Measurements from ENCODE around the gene RNF222. TPM values are rescaled to one million over a fixed set of nuclear protein-coding genes. Genes with fewer than 3 reads are reported as not detected.

Gene RNF222
- total and polyA plus RNA-seq, 2 of the 4 experiments (the other 2 are of a cell fraction), result not detected

GRCh38 chr17:8391711-8392110 is 5.9 kb downstream of the RNF222 start:
- Histone ChIP-seq H3K9me3 (ENCODE audit: control insufficient read depth, insufficient read depth, low read length) (no peaks in the 10 kb centered on the region), H2BK5ac (ENCODE audit: low read depth, low read length, poor library complexity, severe bottlenecking) (no peak overlapping the region), H4K8ac (ENCODE audit: low read depth in 2 of 2, low read length in 2 of 2) (no peak overlapping the region), H2AK9ac (replicated peaks; ENCODE audit: low read depth, low read length, poor library complexity) (no peak overlapping the region), H3K18ac (ENCODE audit: low read depth, low read length) (no peak overlapping the region), H3K27ac (ENCODE audit: insufficient read depth, low read length) (no peak overlapping the region), H2AK5ac (ENCODE audit: low read depth, low read length) (no peak overlapping the region), H3K9ac (ENCODE audit: low read depth, low read length) (no peak overlapping the region), H3K79me1 (ENCODE audit: low read depth in 1 of 2, low read length in 2 of 2) (peaks cover 0 to 7% of the 10 kb centered on the region in 2 experiments; a peak in 1 of 4 replicates), H2BK15ac (ENCODE audit: low read depth, low read length) (0 out of 3 replicates have a peak overlapping the region, but pooled peaks have one; percentile 3), H4K5ac (ENCODE audit: low read depth, low read length) (no peak overlapping the region), H3K27me3 (ENCODE audit: control insufficient read depth, insufficient read depth, low read length) (peaks cover 12% of the 10 kb centered on the region), H3K56ac (ENCODE audit: extremely low read depth, insufficient read depth, low read length) (no peak overlapping the region), H3K4me1 (ENCODE audit: control insufficient read depth, insufficient read depth, low read length) (peaks cover 6% of the 10 kb centered on the region), H3K4me3 (ENCODE audit: insufficient read depth, low read depth, low read length) (no peak overlapping the region), H3K4me2 (ENCODE audit: low read depth, low read length) (no peak overlapping the region), H4K20me1 (ENCODE audit: insufficient read depth, low read length) (no peaks in the 10 kb centered on the region), H2BK120ac (ENCODE audit: low read depth, low read length) (no peak overlapping the region), H3K23ac (ENCODE audit: low read depth, low read length) (no peak overlapping the region), H4K91ac (ENCODE audit: insufficient read depth, low read depth, low read length) (no peak overlapping the region), H3K36me3 (ENCODE audit: control insufficient read depth, insufficient read depth, low read length) (no peaks in the 10 kb centered on the region), H2BK20ac (ENCODE audit: low read depth, low read length) (no peak overlapping the region), H3K9me1 (ENCODE audit: insufficient read depth, low read length) (no peaks in the 10 kb centered on the region), H2AFZ (replicated peaks; ENCODE audit: low read length, poor library complexity) (peak overlapping the region; percentile 13), H3K4ac (ENCODE audit: low read depth, low read length) (no peak overlapping the region), H3K14ac (replicated peaks; ENCODE audit: low read depth, low read length) (no peak overlapping the region)
- CTCF ChIA-PET, result interaction anchor here (0.6 kb wide), 1 partner anchor 18 kb away, joined by 3 read pairs; no protein-coding TSS in a partner anchor
- peak; percentile 52 for ATAC-seq (ENCODE audit: low read depth)
- intact Hi-C loops (cut with micrococcal nuclease), result no loop called here
- 18% methylated on average over 3 of the region's 9 CpGs; no CpG with 5 or more reads in 1 of the 2 experiments for WGBS, 2 experiments (ENCODE audit: extremely low coverage in 2 of 2, insufficient read length in 1 of 2)
- in situ Hi-C loops (cut with MboI; ENCODE audit: low sequenced_read_pairs), result no loop called here
- POLR2A ChIA-PET (ENCODE audit: unreplicated experiment), result no interaction called here
- dilution Hi-C loops (cut with HindIII; ENCODE audit: low sequenced_read_pairs, unreplicated experiment), result no loop called here
- DNase-seq, result peak; percentile 11
- BruUV-seq (replicated peaks), result no TSS peak
- TF ChIP-seq RFX5 (IDR thresholded peaks at IDR 0.05; ENCODE audit: low read depth, low read length), result no peak
- no peak for TF ChIP-seq ELK1 (IDR thresholded peaks at IDR 0.05; ENCODE audit: borderline replicate concordance, low read depth, low read length)
- no peak for TF ChIP-seq CTCF (conservative IDR thresholded peaks at IDR 0.05; ENCODE audit: low read depth, low read length)
- no peak for TF ChIP-seq SMC3 (IDR thresholded peaks at IDR 0.05; ENCODE audit: low read depth, low read length)
- no peak for TF ChIP-seq MXI1 (IDR thresholded peaks at IDR 0.05; ENCODE audit: borderline replicate concordance, low read depth, low read length)
- TF ChIP-seq MAFK (IDR thresholded peaks at IDR 0.05; ENCODE audit: low read depth, low read length), result no peak
- TF ChIP-seq POLR2A (IDR thresholded peaks at IDR 0.05; ENCODE audit: low read depth, low read length), result no peak
- TF ChIP-seq BHLHE40 (IDR thresholded peaks at IDR 0.05; ENCODE audit: low read depth, low read length), result no peak
- TF ChIP-seq MAZ (IDR thresholded peaks at IDR 0.05; ENCODE audit: borderline replicate concordance, low read depth, low read length), result no peak

Measured in IMR-90 (cell line).